Globus pallidus (tissue), 1 donor: Measurements from ENCODE around the gene ANKRD39.
"Not testable (repeated sequence)": the region's sequence is repeated elsewhere in the genome, so short reads cannot be mapped to it uniquely, and the experiment has no call there.

Source experiments
- DNase-seq: peaks from one replicate; pipeline ENCODE4 v3.0.0-alpha.2; 2015; ENCODE audit warnings: low spot score

Gene ANKRD39, protein sequence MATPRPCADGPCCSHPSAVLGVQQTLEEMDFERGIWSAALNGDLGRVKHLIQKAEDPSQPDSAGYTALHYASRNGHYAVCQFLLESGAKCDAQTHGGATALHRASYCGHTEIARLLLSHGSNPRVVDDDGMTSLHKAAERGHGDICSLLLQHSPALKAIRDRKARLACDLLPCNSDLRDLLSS

GRCh38 chr2:96857667-96858372, at the start of gene ANKRD39:
TSS of gene ANKRD39 (minus strand) at chr2:96858016. CDS start at chr2:96857987, 29 bp downstream.
- peak; percentile 97 for DNase-seq

DNA sequence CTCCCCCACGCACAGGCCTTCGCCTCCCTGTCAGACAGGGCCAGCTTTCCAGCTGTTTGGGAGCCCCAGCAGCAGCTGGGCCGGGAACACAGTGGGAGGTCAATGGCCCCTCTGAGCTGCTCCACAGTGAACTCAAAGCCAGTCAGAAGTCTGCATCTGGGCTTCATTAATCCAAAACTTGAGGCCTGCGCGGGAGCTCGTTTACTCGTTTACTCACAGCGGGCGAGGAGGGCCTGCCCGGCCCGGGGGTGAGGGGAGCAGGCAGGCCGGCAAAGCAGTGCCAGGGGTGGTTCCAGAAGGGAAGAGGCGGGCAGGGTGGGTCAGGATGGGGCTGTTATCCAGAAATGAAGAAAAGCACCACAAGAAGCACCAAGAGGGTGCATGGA, 48.9 kb upstream of the ANKRD39 start:
- DNase-seq = no peak

DNA sequence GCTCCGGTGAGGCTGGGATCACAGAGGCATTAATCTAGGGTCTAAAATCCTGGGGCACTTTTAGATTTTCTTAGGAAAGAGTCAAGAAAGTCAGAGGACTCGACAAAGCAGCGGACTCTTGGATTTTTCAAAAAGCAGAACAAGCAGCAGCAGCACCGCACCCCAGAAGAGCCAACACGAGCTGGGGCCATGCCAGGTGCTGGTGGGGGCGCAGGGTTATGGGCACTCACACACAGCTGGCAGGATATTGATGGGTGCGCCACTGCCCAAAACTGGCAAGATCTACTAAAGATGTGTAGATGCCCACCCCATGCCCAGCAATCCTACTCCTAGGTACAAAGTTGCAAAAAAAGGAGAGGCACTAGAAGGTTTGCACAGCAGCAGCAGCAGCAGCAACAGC, 46.0 kb upstream of the ANKRD39 start:
- no peak for DNase-seq

DNA sequence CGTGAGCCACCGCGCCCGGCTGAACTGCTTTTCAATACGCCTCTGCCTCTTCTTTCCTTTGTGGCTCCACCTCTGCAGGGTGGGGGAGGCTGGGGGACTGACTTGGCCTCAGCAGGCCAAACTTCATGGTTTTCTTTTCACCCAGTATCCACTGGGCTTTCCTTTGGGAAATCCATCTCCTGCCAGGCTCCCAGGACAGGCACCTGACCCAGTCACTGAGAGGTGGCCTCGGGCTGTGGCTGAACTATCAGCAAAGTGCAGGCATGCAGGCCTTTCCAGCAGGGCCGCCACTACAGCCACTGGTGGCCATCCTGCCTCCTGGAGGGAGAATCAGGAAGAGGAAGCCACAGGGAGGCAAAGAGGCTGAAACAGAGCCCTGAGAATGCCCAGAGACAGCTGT, 45.5 kb upstream of the ANKRD39 start:
- no peak for DNase-seq

GRCh38 chr2:96900237-96900636, 42.4 kb upstream of the ANKRD39 start:
- no peak for DNase-seq

GRCh38 chr2:96899413-96899741, 41.6 kb upstream of the ANKRD39 start:
- DNase-seq = no peak

DNA sequence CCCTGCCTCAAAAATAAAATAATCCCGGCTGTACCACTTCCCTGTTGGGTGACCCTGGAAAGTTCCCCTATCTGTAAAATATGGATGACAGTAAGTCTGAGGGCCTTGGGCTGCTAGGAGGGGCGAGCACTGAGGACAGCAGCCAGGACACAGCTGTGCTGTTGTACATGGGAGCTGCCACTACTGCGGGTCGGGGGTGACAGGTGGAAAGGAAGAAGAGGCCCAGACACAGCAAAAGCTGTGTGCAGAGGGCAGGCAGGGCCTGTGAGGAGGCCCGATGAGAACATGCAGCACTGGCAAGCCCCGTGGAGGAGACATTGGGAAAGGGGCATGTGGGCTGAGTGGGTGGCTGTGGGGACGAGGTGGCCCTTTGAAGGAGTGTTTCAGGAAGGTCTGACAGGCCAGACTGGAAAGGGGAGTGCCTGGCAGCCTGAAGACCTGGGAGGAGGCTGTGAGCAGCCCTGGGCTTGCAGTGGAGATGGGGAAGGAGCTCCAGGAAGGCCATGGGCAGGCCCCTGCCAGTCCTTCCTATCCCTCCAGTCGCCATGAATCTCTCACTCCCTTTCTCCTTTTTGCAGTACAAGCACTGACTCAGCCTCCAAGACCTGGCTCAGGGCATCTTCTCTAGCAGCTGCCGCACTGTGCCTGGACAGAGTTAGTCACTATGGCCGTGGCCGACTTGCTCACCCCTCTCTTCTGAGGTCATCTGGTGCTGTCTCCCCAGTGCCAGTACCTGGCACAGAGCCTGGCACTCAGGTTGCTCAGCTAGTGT, 41.0 kb upstream of the ANKRD39 start:
- no peak for DNase-seq

- no peak for DNase-seq
These were observed 40.3 kb upstream of the ANKRD39 start for GRCh38 chr2:96898135-96898505.

- DNase-seq = no peak
These were observed 39.8 kb upstream of the ANKRD39 start for GRCh38 chr2:96897491-96898134.

DNA sequence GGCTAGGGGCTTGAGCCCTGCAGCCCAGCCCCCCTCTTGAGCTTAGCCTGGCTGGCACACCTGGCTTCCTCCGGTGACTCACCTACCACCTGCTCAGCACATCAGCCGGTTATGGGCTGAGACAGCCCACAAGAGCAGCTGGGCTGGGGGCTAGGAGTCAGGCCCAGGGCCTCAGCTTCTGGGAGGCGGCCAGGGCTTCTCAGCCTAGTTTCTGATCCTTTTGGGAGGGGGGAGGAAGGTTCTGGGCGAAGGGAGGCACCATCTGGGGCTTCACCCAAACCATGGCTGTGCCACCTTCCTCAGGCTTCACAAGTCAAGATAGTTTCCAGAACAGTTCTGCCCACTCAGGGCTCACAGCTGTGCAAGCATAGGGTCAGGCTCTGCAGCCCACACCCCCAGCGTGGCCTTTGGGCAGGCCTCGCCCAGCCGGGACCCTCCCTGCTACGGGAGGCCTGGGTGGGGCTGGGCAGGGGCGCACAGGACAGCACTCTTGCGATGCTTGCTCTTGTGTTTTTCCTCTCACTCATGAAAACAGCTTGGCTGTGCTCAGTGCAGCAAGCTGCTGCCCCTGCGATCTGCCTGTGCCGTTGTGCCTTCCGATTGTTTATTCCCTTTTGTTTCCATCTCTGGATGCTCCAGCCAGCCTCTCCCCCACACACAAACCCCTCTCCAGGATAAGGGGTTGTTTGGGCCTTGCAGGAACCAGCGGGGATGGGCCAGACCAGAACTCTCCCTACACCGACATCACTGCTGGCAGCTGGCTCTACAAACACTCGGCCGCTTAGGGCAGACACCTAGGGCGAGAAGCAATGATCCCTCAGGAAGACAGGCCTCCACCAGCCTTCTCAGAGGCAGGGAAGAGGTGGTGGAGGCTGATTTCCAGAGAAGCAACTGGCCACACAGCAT, 38.2 kb upstream of the ANKRD39 start:
- no peak for DNase-seq

DNA sequence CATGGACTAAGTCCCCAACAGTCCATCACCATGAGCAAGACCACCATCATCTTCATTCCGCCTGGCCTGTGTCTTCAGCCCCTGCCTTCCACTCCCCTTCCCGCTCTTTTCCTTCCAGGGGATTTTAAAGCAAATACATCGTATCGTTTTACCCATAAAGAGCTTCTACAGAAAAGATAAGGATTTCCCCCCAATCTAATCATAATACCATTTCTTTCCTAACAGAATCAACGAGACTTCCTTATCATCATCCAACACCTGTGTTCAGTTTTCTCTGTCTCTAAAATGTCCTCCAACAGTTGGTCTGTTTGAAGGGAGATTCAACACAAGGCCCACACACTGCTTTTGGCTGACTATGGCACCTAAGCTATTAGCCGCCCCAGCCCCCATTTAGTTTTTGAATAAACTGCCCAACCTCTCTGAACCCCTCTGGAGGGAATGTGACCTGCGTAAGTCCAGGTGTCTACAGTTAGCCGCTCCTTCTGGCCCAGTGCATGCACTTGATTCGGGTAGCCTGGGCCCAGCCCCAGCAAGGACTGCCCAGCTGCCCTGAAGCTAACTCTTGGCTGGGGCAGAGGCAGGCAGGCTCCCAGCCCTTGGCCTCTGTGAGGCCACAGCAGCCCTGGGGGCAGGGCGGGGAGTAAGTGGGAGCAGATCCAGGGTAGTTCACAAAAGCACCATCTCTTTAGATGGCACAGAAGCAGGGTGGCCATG, 37.4 kb upstream of the ANKRD39 start:
- DNase-seq = peak; percentile 76

DNA sequence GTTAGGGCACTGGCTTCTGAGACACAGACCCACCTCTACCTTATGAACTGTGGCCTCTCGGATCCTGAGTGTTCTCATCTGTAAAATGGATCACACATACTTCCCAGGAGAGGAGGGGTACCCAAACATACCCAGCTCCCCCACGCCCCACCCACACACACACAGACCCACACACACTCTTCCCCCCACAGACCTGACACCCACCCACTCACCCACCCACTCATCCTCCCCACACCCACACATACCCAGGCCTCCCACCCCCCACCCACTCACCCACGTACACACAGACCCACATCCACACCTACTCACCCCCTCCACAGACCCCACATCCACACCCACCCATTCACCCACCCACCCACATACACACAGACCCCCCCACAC, 36.3 kb upstream of the ANKRD39 start:
- DNase-seq = no peak

DNA sequence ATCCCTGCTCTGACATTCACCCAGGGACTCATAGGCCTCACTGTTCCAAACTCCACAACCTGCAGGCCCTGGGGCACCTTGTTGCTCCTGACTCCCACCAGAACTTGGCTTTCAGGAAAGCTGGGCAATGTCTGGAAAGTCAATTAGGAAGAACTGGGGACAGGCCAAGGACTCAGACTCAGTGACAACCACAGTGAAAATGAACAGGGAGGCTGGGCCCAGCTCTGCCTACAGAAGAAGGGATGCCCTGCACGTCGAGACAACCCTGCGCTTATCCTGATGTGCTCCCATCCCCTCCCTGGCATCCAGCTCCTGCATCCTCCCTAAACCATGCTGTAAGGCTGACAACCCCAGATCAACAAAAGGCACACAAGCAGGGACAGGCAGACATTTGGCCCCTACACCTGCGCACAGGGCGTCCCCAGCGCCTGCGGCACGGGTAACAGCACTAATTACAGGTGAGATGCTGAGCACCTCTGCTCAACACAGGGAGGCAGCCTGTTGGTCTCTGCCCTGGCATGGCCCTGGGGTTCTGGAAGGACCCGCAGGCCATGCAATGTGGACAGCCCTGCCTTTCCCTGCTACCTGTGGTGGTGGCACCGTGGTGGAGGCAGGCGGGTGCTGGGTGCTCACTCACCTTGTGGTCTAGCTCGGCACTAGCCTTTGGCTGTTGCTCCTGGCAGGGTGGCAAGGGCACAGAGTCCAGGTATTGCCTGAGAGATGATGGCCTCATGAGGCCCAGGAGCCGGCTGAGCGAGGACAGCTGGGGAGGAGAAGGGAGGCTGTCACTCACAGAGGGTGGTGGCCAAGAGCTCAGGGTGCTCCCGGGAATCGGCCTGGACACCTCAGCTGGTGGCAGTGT, 35.7 kb upstream of the ANKRD39 start:
- no peak for DNase-seq

DNA sequence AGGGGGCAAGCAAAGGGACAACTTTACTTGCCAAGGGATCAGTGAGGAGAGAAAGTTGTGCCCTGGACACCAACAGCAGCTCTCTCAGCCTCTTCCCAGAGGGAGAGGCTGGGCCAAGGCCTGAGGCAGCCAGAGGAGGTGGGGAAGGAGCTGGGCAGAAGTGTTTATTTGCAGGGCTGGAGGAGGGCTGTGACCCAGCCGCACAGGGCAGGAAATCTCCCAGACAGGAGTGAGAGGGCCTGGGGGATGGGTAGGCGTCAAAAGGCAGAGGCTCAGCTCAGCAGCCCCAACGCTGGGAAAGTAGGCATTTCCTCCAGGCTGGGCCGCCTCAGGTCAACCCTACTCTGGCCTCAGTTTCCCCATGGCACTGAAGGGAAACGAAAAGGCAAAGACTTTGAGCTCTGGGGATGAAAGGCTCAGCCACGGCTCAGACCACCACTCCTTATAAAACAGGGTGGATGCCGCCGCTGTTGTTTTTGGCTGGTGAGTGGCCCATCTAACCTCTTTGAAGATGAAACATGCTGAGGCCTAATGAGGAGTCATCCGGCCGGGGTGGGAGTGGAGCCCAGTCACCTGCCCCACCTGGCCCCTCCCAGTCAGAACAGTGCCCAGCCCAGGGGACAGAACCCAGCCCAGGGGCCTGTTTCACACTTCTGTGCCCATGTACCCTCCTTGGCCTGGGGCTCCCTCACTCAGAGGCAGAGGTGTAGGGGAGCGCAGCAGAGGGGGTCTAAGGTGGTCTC, 33.9 kb upstream of the ANKRD39 start:
- no peak for DNase-seq

- DNase-seq = no peak
These were observed 33.0 kb upstream of the ANKRD39 start for GRCh38 chr2:96890726-96891385.

DNA sequence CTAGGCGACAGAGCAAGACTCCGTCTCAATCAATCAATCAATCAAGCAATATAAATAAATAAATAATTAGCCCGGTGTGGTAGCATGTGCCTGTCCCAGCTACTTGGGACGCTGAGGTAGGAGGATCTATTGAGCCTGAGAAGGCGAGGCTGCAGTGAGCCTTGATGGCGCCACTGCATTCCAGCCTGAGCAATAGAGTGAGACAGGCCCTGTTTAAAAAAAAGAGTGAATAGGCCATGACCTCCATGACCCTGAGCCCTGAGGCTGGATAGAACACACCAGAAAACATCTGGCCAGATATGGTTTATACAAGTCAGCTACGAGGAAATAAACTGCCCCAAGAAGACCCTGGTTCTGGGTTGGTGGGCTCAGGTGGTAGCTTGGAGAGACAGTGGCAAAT, 32.4 kb upstream of the ANKRD39 start:
- DNase-seq = no peak

GRCh38 chr2:96889502-96889901, 31.7 kb upstream of the ANKRD39 start:
- DNase-seq = not testable (repeated sequence)

- peak; percentile 89 for DNase-seq
These were observed 30.5 kb upstream of the ANKRD39 start for GRCh38 chr2:96888072-96889011.
